ENCODE data around the gene TBC1D14. TPM values are rescaled to one million over a fixed set of nuclear protein-coding genes. Genes with fewer than 3 reads are reported as not detected.

Gene TBC1D14
- polyA plus RNA-seq, 1 of the 3 experiments (the other 2 are of a cell fraction) = 39.5 TPM

DNA sequence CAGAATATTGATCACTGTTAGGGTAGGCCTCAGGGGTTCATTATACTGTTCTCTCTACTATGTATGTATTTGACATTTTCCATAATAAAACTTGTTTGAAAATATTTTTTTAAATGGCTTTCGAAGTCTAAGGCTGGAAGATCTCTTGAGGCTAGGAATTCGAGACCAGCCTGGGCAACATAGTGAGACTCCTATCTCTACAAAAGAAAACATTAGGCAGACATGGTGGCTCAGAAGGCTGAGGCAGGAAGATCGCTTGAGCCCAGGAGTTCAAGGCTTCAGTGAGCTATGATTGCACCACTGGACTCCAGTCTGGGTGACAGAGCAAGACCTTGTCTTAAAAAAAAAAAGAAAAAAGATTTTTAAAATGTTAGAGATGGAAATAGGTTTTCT is 15.5 kb upstream of the TBC1D14 start:
- Histone ChIP-seq H3K79me2 (ENCODE audit: insufficient read depth) (no peaks in the 10 kb centered on the region), H3K4me2 (no peak overlapping the region), H3K27ac (ENCODE audit: low read depth in 2 of 2, low read length in 1 of 2) (no peak overlapping the region), H2AFZ (ENCODE audit: low read depth) (no peak overlapping the region), H3K36me3 (replicated peaks in 1 of 2; ENCODE audit: control insufficient read depth in 1 of 2, insufficient read depth in 2 of 2, low read length in 1 of 2) (no peaks in the 10 kb centered on the region), H3F3A (replicated peaks; ENCODE audit: insufficient read depth) (no peaks in the 10 kb centered on the region), H4K20me1 (ENCODE audit: insufficient read depth) (no peaks in the 10 kb centered on the region), H3K9me2 (no peaks in the 10 kb centered on the region), H3K27me3 (ENCODE audit: insufficient read depth) (no peaks in the 10 kb centered on the region), H3K9ac (no peak overlapping the region), H3K9me3 (no peaks in the 10 kb centered on the region), H3K4me3 (ENCODE audit: low read depth in 2 of 2, low read length in 1 of 2) (no peak overlapping the region), H3K4me1 (ENCODE audit: control insufficient read depth in 1 of 2, insufficient read depth in 2 of 2, low read depth in 1 of 2, low read length in 1 of 2) (no peaks in the 10 kb centered on the region)
- POLR2A ChIA-PET = no interaction called here
- 77% methylated on average over 3 of the region's 3 CpGs for WGBS (ENCODE audit: low lambda C conversion rate)
- DNase-seq = no peak
- CTCF ChIA-PET = interaction anchor here (1.5 to 1.9 kb wide), 3 partner anchors 20 to 177 kb away, joined by 3 to 5 read pairs (median 4); no protein-coding TSS in a partner anchor
- TF ChIP-seq NFIC (IDR thresholded peaks at IDR 0.05; ENCODE audit: borderline replicate concordance) = no peak
- TF ChIP-seq FOSL2 (IDR thresholded peaks at IDR 0.05; ENCODE audit: borderline replicate concordance, low read depth) = no peak

DNA sequence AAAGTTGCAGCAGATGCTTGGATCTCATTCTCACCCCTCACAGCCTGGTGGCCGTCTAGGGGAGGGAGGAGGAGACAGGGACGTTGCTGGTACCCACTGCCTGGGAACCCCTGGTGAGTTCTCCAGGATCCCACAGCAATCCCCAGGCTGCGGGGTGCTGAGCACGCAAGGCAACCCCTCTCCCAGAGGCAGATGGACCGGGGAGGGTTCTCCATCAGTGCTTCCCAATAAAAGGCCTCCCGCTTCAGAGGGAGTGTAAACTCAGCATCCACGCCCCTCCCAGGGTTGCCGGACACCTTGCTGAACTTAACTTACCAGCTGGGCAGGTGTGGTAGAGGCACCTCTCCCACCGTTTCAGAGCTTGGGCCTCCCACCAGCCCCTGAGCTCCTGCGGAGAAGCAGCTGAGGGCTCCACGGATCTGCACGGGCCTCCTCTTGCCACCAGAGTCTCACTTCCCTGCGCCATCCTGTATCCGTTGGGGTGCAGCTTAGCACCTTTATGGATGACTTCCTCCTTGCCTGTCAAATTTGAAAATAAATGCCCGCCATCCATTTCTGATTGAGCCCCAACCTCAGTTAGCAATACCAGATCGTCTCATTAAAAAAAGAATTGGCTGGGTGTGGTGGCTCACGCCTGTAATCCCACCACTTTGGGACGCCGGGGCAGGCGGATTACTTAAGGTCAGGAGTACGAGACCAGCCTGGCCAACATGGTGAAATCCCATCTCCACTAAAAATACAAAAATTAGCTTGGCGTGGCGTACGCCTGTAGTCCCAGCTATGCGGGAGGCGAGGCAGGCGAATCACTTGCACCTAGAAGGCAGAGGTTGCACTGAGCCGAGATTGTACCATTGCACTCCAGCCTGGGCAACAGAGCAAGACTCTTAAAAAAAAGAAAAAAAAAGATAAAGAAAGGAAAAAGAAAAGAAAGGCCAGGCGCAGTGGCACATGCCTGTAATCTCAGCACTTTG is 14.8 kb upstream of the TBC1D14 start:
- ChIA-PET POLR2A (no interaction called here), CTCF (interaction anchor here (1.2 to 1.9 kb wide), 3 partner anchors 98 to 176 kb away, joined by 3 to 5 read pairs (median 3); no protein-coding TSS in a partner anchor)
- Histone ChIP-seq H3K4me1 (ENCODE audit: control insufficient read depth in 1 of 2, insufficient read depth in 2 of 2, low read depth in 1 of 2, low read length in 1 of 2) (no peaks in the 10 kb centered on the region), H3F3A (replicated peaks; ENCODE audit: insufficient read depth) (no peaks in the 10 kb centered on the region), H3K9me2 (no peaks in the 10 kb centered on the region), H3K27me3 (ENCODE audit: insufficient read depth) (no peaks in the 10 kb centered on the region), H4K20me1 (ENCODE audit: insufficient read depth) (no peaks in the 10 kb centered on the region), H2AFZ (ENCODE audit: low read depth) (no peak overlapping the region), H3K4me2 (no peak overlapping the region), H3K79me2 (ENCODE audit: insufficient read depth) (no peaks in the 10 kb centered on the region), H3K9me3 (no peaks in the 10 kb centered on the region), H3K36me3 (replicated peaks in 1 of 2; ENCODE audit: control insufficient read depth in 1 of 2, insufficient read depth in 2 of 2, low read length in 1 of 2) (no peaks in the 10 kb centered on the region), H3K4me3 (ENCODE audit: low read depth in 2 of 2, low read length in 1 of 2) (no peak overlapping the region), H3K27ac (ENCODE audit: low read depth in 2 of 2, low read length in 1 of 2) (no peak overlapping the region), H3K9ac (no peak overlapping the region)
- DNase-seq = no peak
- WGBS (ENCODE audit: low lambda C conversion rate) = 90% methylated on average over 24 of the region's 29 CpGs
- TF ChIP-seq MEF2A (IDR thresholded peaks at IDR 0.05; ENCODE audit: borderline replicate concordance, low read depth) (no peak), GABPA (IDR thresholded peaks at IDR 0.05; ENCODE audit: low read depth) (no peak), FOSL2 (IDR thresholded peaks at IDR 0.05; ENCODE audit: borderline replicate concordance, low read depth) (no peak), NFIC (IDR thresholded peaks at IDR 0.05; ENCODE audit: borderline replicate concordance) (no peak), ELF1 (IDR thresholded peaks at IDR 0.05) (no peak), JUND (IDR thresholded peaks at IDR 0.05) (no peak), CHD2 (IDR thresholded peaks at IDR 0.05; ENCODE audit: low read length, partially characterized antibody) (no peak), YY1 (IDR thresholded peaks at IDR 0.05; ENCODE audit: low read depth) (no peak), RCOR1 (IDR thresholded peaks at IDR 0.05; ENCODE audit: low read length) (no peak), RXRA (IDR thresholded peaks at IDR 0.05; ENCODE audit: borderline replicate concordance, low read depth) (no peak), SMC3 (IDR thresholded peaks at IDR 0.05; ENCODE audit: low read depth, low read length) (no peak), EZH2phosphoT487 (IDR thresholded peaks at IDR 0.05; ENCODE audit: borderline replicate concordance, low read depth) (no peak), FOXJ3 (CRISPR knock-in tag; IDR thresholded peaks at IDR 0.05) (no peak), RAD21 (IDR thresholded peaks at IDR 0.05; ENCODE audit: low read length) (no peak)
- TF ChIP-seq, protein P1, sequence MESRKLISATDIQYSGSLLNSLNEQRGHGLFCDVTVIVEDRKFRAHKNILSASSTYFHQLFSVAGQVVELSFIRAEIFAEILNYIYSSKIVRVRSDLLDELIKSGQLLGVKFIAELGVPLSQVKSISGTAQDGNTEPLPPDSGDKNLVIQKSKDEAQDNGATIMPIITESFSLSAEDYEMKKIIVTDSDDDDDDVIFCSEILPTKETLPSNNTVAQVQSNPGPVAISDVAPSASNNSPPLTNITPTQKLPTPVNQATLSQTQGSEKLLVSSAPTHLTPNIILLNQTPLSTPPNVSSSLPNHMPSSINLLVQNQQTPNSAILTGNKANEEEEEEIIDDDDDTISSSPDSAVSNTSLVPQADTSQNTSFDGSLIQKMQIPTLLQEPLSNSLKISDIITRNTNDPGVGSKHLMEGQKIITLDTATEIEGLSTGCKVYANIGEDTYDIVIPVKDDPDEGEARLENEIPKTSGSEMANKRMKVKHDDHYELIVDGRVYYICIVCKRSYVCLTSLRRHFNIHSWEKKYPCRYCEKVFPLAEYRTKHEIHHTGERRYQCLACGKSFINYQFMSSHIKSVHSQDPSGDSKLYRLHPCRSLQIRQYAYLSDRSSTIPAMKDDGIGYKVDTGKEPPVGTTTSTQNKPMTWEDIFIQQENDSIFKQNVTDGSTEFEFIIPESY (IDR thresholded peaks at IDR 0.05; ENCODE audit: borderline replicate concordance, low read depth) = no peak
- TF ChIP-seq, protein P2, sequence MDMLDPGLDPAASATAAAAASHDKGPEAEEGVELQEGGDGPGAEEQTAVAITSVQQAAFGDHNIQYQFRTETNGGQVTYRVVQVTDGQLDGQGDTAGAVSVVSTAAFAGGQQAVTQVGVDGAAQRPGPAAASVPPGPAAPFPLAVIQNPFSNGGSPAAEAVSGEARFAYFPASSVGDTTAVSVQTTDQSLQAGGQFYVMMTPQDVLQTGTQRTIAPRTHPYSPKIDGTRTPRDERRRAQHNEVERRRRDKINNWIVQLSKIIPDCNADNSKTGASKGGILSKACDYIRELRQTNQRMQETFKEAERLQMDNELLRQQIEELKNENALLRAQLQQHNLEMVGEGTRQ (IDR thresholded peaks at IDR 0.05; ENCODE audit: borderline replicate concordance, low read depth, low read length) = no peak
- TF ChIP-seq, protein P3, sequence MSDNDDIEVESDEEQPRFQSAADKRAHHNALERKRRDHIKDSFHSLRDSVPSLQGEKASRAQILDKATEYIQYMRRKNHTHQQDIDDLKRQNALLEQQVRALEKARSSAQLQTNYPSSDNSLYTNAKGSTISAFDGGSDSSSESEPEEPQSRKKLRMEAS (IDR thresholded peaks at IDR 0.05; ENCODE audit: low read depth) = no peak
